ENCODE results near the gene G2E3.

DNA sequence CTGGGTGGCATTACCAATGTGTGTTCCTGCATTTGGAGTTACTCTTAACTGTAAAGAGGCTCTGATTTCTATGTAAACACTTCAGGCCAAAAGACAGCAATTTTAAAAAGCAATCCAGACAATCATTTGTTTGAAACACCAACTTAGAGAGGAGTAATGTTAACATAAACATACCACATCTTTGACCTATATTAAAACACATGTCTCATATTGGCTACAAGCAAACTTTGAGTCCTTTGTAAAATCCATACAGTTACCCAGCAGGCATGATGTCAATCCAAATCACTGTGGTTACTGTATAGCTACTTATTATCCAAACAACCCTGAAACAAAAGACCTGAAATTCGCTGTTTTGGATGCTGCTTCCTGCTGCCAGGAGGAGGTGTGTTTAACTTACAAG, 7.5 kb upstream of the G2E3 start:
- no peak for TF ChIP-seq EZH2 (IDR thresholded peaks at IDR 0.05; ENCODE audit: borderline replicate concordance, low read length)
- TF ChIP-seq, protein P1, sequence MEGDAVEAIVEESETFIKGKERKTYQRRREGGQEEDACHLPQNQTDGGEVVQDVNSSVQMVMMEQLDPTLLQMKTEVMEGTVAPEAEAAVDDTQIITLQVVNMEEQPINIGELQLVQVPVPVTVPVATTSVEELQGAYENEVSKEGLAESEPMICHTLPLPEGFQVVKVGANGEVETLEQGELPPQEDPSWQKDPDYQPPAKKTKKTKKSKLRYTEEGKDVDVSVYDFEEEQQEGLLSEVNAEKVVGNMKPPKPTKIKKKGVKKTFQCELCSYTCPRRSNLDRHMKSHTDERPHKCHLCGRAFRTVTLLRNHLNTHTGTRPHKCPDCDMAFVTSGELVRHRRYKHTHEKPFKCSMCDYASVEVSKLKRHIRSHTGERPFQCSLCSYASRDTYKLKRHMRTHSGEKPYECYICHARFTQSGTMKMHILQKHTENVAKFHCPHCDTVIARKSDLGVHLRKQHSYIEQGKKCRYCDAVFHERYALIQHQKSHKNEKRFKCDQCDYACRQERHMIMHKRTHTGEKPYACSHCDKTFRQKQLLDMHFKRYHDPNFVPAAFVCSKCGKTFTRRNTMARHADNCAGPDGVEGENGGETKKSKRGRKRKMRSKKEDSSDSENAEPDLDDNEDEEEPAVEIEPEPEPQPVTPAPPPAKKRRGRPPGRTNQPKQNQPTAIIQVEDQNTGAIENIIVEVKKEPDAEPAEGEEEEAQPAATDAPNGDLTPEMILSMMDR (conservative IDR thresholded peaks at IDR 0.05 in 1 of 2, IDR thresholded peaks at IDR 0.05 in 1 of 2; ENCODE audit: extremely low read depth in 1 of 2, insufficient read depth in 1 of 2, low read depth in 1 of 2, low read length in 2 of 2) = no peak
